Esophagus muscularis mucosa (tissue), 3 donors: ENCODE results near the gene FNTB.

Experiments
- CTCF ChIP-seq, 3 experiments: fragments of 200-600 bp in 2 of 3; fragments of 450-650 bp in 1 of 3; sonication (generic) in 2 of 3; IDR thresholded peaks; one replicate each; pipeline ENCODE4 v1.5.1; 2017 to 2019; ENCODE audit warnings: antibody characterized with exemption in 3 of 3, mild to moderate bottlenecking in 2 of 3, moderate library complexity in 1 of 3
- POLR2A ChIP-seq: fragments of 450-650 bp; IDR thresholded peaks from one replicate; pipeline ENCODE4 v1.6.1; 2017; ENCODE audit warnings: antibody characterized with exemption, moderate library complexity, mild to moderate bottlenecking, low read depth
- POLR2AphosphoS5 ChIP-seq, 2 donors: sonication (generic); formaldehyde crosslinking; IDR thresholded peaks; one replicate each; pipeline ENCODE4 v1.6.1; 2017; ENCODE audit warnings: antibody characterized with exemption in 2 of 2

- TF ChIP-seq CTCF (IDR thresholded peaks at IDR 0.05), result no peak
- no peak for TF ChIP-seq POLR2A
- no peak for TF ChIP-seq POLR2AphosphoS5 (IDR thresholded peaks at IDR 0.05)
These were observed 123.8 kb downstream of the FNTB start for GRCh38 chr14:65110525-65110924.
